H1 (cell line): Measurements from ENCODE around the gene MAP2K5. TPM values are rescaled to one million over a fixed set of nuclear protein-coding genes. Genes with fewer than 3 reads are reported as not detected.

Source experiments
- RNF2 ChIP-seq: fragments of 200-900, 300-1000 bp; sonication (generic); IDR thresholded peaks from 2 replicates; pipeline ENCODE4 v1.7.1; 2016; ENCODE audit warnings: borderline replicate concordance, low read depth, mild to moderate bottlenecking, antibody characterized with exemption, low read length; ENCODE audit not compliant: poor library complexity, severe bottlenecking; ENCODE audit errors: missing control alignments
- SP2 ChIP-seq: IDR thresholded peaks from 2 replicates; pipeline ENCODE4 v1.6.1; 2012; ENCODE audit warnings: mild to moderate bottlenecking, low read length, inconsistent platforms
- polyA plus RNA-seq, 7 experiments: library from polyadenylated mRNA; depleted of rRNA in 3 of 7; stranded (reverse) in 5 of 7; unstranded in 2 of 7; fragments of >200 nt in 5 of 7; fragments of 200-250 nt in 2 of 7; gene quantifications; 1 replicate in 5 of 7; 2 replicates in 1 of 7; 4 replicates in 1 of 7; pipeline versions ENCODE4 v1.2.1 to v1.2.3, GENCODE V29; 2011 to 2013; ENCODE audit warnings: missing spikeins in 2 of 7, mixed read lengths in 2 of 7
- total RNA-seq: library from RNA; stranded (reverse); fragmentation: NEBNext Ultra II Directional; extraction: Animal tissue kit (Norgen Biotek cat#: 25700); gene quantifications from 2 replicates; pipeline ENCODE4 v1.2.1, GENCODE V29; 2021
- TF ChIP-seq, protein P1 (sequence below): IDR thresholded peaks from 2 replicates; pipeline ENCODE4 v1.6.1; 2012; ENCODE audit warnings: inconsistent platforms

MAP2K5 gene
- total and polyA plus RNA-seq, 2 of the 8 experiments (the other 6 are each of a cell fraction or from before 2014, with no cell fraction given), result 4.4 to 15.8 TPM

DNA sequence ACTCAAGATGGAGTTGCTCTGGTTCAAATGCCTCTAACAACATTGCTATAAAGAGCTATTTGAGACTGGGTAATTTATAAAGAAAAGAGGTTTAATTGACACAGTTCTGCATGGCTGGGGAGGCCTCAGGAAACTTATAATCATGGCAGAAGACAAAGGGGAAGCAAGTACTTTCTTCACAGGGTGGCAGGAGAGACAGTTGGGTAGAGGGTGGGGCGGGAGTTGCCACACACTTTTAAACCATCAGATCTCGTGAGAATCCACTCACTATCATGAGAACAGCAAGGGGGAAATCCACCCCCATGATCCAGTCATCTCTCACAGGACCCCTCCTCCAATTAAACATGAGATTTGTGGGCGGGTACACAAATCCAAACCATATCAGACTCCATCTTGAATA lies 30.7 kb downstream of the MAP2K5 start (continued):
- TF ChIP-seq, protein P1, sequence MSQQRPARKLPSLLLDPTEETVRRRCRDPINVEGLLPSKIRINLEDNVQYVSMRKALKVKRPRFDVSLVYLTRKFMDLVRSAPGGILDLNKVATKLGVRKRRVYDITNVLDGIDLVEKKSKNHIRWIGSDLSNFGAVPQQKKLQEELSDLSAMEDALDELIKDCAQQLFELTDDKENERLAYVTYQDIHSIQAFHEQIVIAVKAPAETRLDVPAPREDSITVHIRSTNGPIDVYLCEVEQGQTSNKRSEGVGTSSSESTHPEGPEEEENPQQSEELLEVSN, result no peak
- TF ChIP-seq SP2 (no peak), RNF2 (no peak)
